KMS-11 (cell line): ENCODE results near the gene CLDN24.

Experiments used
- H2AFZ ChIP-seq: fragments of 200-600 bp; sonication (generic); 2 replicates; pipeline ENCODE4 v1.6.1; 2016; ENCODE audit warnings: antibody characterized with exemption, mixed run types, low read depth
- H3K27ac ChIP-seq: fragments of 200-600 bp; sonication (generic); 2 replicates; pipeline ENCODE4 v1.6.1; 2016; ENCODE audit warnings: mild to moderate bottlenecking, mixed run types
- H3K27me3 ChIP-seq: fragments of 200-600 bp; sonication (generic); 2 replicates; pipeline ENCODE4 v1.6.1; 2017; ENCODE audit warnings: mild to moderate bottlenecking, low read depth, mixed run types, moderate library complexity; ENCODE audit not compliant: insufficient read depth
- H3K36me3 ChIP-seq: fragments of 200-600 bp; sonication (generic); 2 replicates; pipeline ENCODE4 v1.6.1; 2017; ENCODE audit warnings: mild to moderate bottlenecking, mixed run types; ENCODE audit not compliant: insufficient read depth
- H3K4me1 ChIP-seq: fragments of 200-600 bp; sonication (generic); 2 replicates; pipeline ENCODE4 v1.6.1; 2016; ENCODE audit warnings: mild to moderate bottlenecking, low read depth, mixed run types; ENCODE audit not compliant: poor library complexity, severe bottlenecking
- H3K4me2 ChIP-seq: fragments of 200-600 bp; sonication (generic); 2 replicates; pipeline ENCODE4 v1.7.0; 2016; ENCODE audit warnings: mild to moderate bottlenecking, mixed run types
- H3K4me3 ChIP-seq: fragments of 200-600 bp; sonication (generic); IDR thresholded peaks from 2 replicates; pipeline ENCODE4 v1.6.1; 2017; ENCODE audit warnings: low read depth, low read length, mixed read lengths; ENCODE audit not compliant: insufficient read depth
- H3K79me2 ChIP-seq: fragments of 200-600 bp; sonication (generic); 2 replicates; pipeline ENCODE4 v1.6.1; 2016; ENCODE audit warnings: low read depth, mixed run types; ENCODE audit not compliant: insufficient read depth
- H3K9ac ChIP-seq: fragments of 200-600 bp; sonication (generic); 2 replicates; pipeline ENCODE4 v1.6.1; 2016; ENCODE audit warnings: mild to moderate bottlenecking, mixed run types
- H4K20me1 ChIP-seq: fragments of 200-600 bp; sonication (generic); 2 replicates; pipeline ENCODE4 v1.6.1; 2016; ENCODE audit warnings: mild to moderate bottlenecking, mixed run types; ENCODE audit not compliant: insufficient read depth
- CTCF ChIP-seq: fragments of 200-600 bp; sonication (generic); conservative IDR thresholded peaks from 2 replicates; pipeline ENCODE4 v1.6.1; 2017; ENCODE audit warnings: low read depth, mild to moderate bottlenecking, antibody characterized with exemption, low read length, moderate library complexity, mixed read lengths

CLDN24 gene

GRCh38 chr4:183347146-183347545 is 24.9 kb upstream of the CLDN24 start:
- H3K4me1 ChIP-seq: no peaks in the 10 kb centered on the region
- H2AFZ ChIP-seq: no peak overlapping the region
- no peak for TF ChIP-seq CTCF
- H3K27ac ChIP-seq: no peak overlapping the region
- no peaks in the 10 kb centered on the region for H3K79me2 ChIP-seq
- H3K27me3 ChIP-seq: no peaks in the 10 kb centered on the region
- H3K36me3 ChIP-seq: no peaks in the 10 kb centered on the region
- H3K4me3 ChIP-seq: no peak overlapping the region
- no peak overlapping the region for H3K9ac ChIP-seq
- H4K20me1 ChIP-seq: no peaks in the 10 kb centered on the region
- no peak overlapping the region for H3K4me2 ChIP-seq

DNA sequence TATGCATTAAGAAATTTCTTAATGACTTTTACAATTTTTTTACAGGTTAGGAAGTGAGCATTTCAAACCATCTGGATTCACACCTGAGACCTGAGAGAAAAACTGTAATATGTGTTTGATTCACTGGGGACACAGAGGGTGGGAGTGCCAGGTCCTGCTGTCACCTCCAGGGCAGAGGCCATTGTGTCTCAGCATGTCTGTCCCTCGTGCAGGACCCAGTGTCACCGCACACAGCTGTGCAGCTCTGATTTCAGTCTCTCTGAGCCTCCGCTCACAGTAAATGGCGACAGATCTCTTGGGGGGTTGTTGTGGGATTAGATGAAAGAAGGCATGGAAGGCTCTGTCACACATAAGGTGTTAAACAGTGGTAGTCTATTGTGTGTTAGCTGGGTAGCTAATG is 23.0 kb upstream of the CLDN24 start:
- no peaks in the 10 kb centered on the region for H4K20me1 ChIP-seq
- no peaks in the 10 kb centered on the region for H3K36me3 ChIP-seq
- H3K4me2 ChIP-seq: no peak overlapping the region
- no peaks in the 10 kb centered on the region for H3K27me3 ChIP-seq
- H3K9ac ChIP-seq: no peak overlapping the region
- H2AFZ ChIP-seq: no peak overlapping the region
- H3K4me3 ChIP-seq: no peak overlapping the region
- H3K79me2 ChIP-seq: no peaks in the 10 kb centered on the region
- no peak overlapping the region for H3K27ac ChIP-seq
- no peak for TF ChIP-seq CTCF
- H3K4me1 ChIP-seq: no peaks in the 10 kb centered on the region

DNA sequence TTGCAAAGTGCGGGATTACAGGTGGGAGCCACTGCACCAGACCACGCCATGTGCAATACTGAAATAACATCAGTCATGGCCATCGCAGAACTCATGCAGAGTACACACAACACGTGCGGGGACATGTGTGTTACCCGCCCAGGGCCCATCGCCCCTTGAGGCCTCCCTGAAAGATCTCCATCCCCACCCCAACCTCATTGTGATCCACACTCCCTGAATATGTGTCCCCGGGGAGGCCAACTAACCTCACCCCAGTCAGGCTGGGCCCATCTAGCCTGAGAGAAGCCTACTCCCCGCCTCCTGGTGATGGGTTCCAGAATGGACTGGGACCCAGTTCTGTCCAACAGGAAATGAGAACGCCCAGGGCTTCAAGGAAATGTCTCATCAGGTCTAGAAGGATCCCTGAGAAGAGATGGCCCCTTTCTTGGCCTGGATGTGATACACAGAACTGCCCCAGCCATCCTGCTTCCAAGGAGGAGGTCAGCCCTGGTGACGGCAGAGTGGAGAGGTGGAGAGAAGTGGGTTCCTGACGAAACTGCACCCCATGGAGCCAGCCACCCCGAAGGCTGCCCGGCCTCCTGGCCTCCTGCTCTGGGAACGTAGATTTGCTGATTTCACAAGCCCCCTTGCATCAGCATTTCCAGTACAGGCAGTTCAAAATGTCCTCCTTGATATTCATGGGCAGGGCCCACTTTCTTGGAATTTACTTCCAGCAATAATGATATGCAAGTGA is 22.5 kb upstream of the CLDN24 start:
- no peak overlapping the region for H2AFZ ChIP-seq
- no peaks in the 10 kb centered on the region for H3K79me2 ChIP-seq
- H3K4me1 ChIP-seq: no peaks in the 10 kb centered on the region
- H3K4me2 ChIP-seq: no peak overlapping the region
- TF ChIP-seq CTCF: no peak
- no peak overlapping the region for H3K27ac ChIP-seq
- H3K36me3 ChIP-seq: no peaks in the 10 kb centered on the region
- no peaks in the 10 kb centered on the region for H4K20me1 ChIP-seq
- no peak overlapping the region for H3K9ac ChIP-seq
- no peak overlapping the region for H3K4me3 ChIP-seq
- H3K27me3 ChIP-seq: no peaks in the 10 kb centered on the region

DNA sequence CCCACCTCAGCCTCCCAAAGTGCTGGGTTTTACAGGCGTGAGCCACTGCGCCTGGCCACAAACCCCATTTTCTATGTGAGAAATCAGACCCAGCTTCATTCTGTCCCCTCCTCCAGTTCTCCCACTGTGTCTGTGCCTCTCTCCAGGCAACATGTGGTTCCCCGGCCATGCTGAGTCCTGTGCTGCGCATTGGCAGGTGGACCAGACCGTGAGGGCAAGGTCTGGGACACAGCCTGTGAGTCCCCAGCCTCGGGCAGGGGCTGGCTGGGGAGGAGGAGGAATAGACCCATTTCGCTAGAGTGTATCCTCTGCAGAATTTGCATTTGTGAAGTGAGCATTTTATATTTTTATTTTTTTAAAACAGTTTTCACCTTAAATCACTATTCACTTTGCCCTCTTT is 21.5 kb upstream of the CLDN24 start:
- no peak overlapping the region for H3K9ac ChIP-seq
- no peak overlapping the region for H3K4me3 ChIP-seq
- no peaks in the 10 kb centered on the region for H3K27me3 ChIP-seq
- H3K36me3 ChIP-seq: no peaks in the 10 kb centered on the region
- no peaks in the 10 kb centered on the region for H4K20me1 ChIP-seq
- no peak for TF ChIP-seq CTCF
- H3K79me2 ChIP-seq: no peaks in the 10 kb centered on the region
- no peaks in the 10 kb centered on the region for H3K4me1 ChIP-seq
- no peak overlapping the region for H3K27ac ChIP-seq
- H2AFZ ChIP-seq: no peak overlapping the region
- H3K4me2 ChIP-seq: no peak overlapping the region
